Stimulated activated CD4-positive, alpha-beta T cell treated with anti-CD3 and anti-CD28 coated beads, Interleukin-15, amount 100 ng/mL, for 48 hours (primary cell): ENCODE measurements around the gene PIGN.
"Not testable (repeated sequence)": the region's sequence is repeated elsewhere in the genome, so short reads cannot be mapped to it uniquely, and the experiment has no call there.

Experiments used
- DNase-seq, 2 donors: peaks; one replicate each; pipeline ENCODE4 v3.0.0-alpha.2; 2020; ENCODE audit warnings: low read depth in 2 of 2

Gene PIGN

GRCh38 chr18:62183578-62184195, 3.2 kb downstream of the PIGN start:
- peak in 1 of 2 donors; percentile 17 for DNase-seq

- no peak for DNase-seq
Measured at GRCh38 chr18:62182220-62182619, 4.6 kb downstream of the PIGN start.

GRCh38 chr18:62179213-62179612, 7.6 kb downstream of the PIGN start:
- no peak for DNase-seq

- no peak for DNase-seq
Measured at GRCh38 chr18:62177271-62177670, 9.6 kb downstream of the PIGN start.

- no peak for DNase-seq
Measured at GRCh38 chr18:62175521-62175920, 11.3 kb downstream of the PIGN start.

GRCh38 chr18:62172298-62172697, 14.6 kb downstream of the PIGN start:
- DNase-seq, result no peak

- DNase-seq, result no peak
Measured at GRCh38 chr18:62170857-62171256, 16.0 kb downstream of the PIGN start.

GRCh38 chr18:62166524-62166923, 20.3 kb downstream of the PIGN start:
- DNase-seq, result not testable (repeated sequence)

GRCh38 chr18:62165583-62165982, 21.3 kb downstream of the PIGN start:
- DNase-seq, result no peak

- no peak for DNase-seq
Measured at GRCh38 chr18:62164855-62165487, 21.9 kb downstream of the PIGN start.

- DNase-seq, result no peak
Measured at GRCh38 chr18:62164310-62164709, 22.5 kb downstream of the PIGN start.

- no peak for DNase-seq
Measured at GRCh38 chr18:62157843-62158242, 29.0 kb downstream of the PIGN start.

- DNase-seq, result no peak
Measured at GRCh38 chr18:62152844-62153243, 34.0 kb downstream of the PIGN start.

- no peak for DNase-seq
Measured at GRCh38 chr18:62151068-62151771, 35.6 kb downstream of the PIGN start.

- no peak for DNase-seq
Measured at GRCh38 chr18:62144338-62144737, 42.5 kb downstream of the PIGN start.

GRCh38 chr18:62140259-62140658, 46.6 kb downstream of the PIGN start:
- DNase-seq, result no peak

GRCh38 chr18:62138461-62139235, 48.2 kb downstream of the PIGN start:
- DNase-seq, result no peak

- peak; percentile 25 to 59 for DNase-seq
Measured at GRCh38 chr18:62131301-62131909, 55.5 kb downstream of the PIGN start.

GRCh38 chr18:62128157-62128556, 58.7 kb downstream of the PIGN start:
- DNase-seq, result no peak

GRCh38 chr18:62126737-62127136, 60.1 kb downstream of the PIGN start:
- no peak for DNase-seq

- no peak for DNase-seq
Measured at GRCh38 chr18:62125702-62126101, 61.2 kb downstream of the PIGN start.

GRCh38 chr18:62122330-62122729, 64.5 kb downstream of the PIGN start:
- DNase-seq, result no peak
